AG20443 (cell line): ENCODE results near the gene GATD1.
A peak's percentile ranks its signal among the peaks of the same experiment; 100 is the strongest.

Source experiments
- DNase-seq: peaks from one replicate; pipeline ENCODE4 v3.0.0; 2012; ENCODE audit warnings: low spot score, mixed read lengths

Gene GATD1, protein sequence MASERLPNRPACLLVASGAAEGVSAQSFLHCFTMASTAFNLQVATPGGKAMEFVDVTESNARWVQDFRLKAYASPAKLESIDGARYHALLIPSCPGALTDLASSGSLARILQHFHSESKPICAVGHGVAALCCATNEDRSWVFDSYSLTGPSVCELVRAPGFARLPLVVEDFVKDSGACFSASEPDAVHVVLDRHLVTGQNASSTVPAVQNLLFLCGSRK

DNA sequence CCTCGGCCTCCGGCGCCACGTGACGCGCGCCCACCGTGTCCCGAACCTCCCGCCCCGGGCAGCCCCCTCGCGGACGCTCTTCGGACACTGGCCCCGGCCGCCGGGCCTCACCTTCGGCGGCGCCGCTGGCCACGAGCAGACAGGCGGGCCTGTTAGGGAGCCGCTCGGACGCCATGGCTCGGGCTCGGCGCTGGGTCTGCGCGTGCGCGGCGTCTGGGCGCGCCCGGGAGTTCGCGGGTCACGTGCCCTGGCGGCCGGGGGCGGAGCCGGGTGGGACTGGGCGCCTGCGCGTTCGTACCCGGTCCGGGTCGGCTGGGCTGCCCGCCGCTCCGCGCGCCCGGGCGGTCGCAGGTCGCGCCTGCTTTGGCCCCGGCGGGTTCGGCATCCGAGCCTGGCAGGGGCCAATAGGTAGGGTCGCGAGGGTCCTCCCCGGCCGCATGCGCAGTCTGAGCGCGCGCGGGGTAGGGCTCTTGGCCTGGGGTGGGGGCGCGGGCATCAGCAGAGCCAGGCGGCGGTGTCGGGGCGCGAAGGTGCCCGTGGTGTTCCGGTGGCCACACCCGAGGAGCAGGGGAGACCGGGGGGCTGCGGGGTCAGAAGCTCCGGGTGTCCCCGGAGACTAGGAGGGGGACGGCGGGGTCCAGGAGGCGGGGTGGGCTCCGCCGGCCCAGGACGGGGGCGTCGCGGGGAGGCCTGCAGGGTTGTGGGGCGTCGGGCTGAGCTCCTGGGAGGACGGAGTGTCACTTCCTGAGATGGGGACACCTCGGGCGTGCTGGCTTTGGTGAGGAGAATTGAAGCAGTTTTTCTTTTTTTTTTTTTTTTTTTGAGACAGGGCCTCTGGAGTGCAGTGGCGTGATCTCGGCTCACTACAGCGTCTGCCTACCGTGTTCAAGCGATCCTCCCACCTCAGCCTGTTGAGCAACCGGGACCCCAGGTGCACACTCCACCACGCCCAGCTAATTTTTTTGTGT lies at the start of gene GATD1:
Gene GATD1 (minus strand): TSS at position 200 of the 968 bp plus-strand sequence. CDS start 25 bp downstream, at position 175.
- peak; percentile 100 for DNase-seq

DNA sequence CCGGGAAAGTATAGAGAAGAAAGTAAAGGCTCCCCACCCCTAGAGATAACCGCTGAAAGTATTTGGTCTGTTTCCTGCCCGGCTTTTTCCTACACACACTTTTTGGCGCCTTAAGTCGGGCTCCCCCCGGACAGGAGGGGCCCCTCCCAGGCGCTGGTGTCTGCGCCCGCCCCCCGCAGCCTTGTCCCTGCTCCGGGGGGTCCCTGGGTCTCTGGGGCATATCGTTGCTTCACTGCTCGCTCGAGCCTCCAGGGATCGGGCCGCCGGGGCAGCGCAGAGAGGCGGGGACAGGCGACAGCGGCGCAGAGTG lies 49.5 kb upstream of the GATD1 start:
- DNase-seq: no peak

DNA sequence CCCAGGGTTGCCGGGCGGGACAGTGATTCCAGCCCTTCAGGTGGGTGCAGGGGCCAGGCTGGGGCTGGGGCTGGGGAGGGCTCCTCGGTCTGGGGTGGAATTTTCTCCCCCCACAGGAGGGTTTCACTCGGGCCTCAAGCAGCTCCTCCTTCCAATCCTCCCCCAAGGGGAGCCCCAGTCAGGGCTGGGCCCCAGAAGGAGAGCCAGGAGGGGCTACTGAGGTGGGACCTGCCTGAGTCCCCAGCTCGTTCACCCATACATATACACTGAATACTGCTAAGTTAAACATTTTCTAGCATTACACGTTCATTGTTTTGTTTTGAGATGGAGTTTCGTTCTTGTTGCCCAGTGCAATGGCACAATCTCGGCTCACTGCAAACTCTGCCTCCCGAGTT lies 48.9 kb upstream of the GATD1 start:
- DNase-seq: no peak

DNA sequence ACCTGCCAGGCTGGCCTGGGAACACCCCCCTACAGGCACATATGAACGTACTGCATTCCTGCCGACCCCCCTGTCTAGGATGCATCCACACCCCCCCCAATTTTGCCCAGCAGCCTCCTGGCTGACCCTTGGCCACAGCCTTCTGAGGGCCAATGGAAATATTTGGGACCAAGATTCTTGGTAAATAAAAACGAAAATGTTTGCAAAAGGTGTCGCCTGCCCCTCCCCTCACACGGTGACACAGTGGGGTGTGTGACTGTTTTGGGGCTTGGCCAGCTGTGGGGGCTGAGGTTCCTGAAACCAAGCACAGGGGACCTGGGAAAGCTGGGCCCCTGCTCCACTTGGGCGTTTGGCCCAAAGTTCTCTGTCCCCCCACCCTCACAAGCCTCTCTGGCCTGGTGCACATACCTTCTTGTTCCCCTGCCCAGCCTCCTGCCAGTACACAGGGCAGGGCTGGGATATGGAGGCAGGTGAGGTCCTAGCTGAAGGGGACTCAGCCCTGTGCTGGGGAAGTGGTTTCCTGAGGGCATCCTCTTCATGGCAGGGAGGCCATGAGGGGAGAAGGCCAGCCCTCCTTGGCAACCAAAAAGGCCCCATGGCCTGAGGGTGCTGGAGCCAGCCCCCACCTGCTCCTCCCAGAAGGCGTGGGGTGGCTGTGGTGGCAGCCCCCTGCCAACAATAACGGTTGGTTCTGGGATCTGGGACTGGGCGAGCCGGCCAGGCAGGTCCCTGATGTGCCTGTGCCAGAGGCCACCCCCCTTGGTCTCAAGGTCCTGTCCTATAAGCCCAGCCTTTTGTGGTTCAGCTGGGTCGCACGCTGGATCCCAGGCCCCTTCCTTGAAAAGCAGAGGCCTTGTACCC lies 48.3 kb upstream of the GATD1 start:
- no peak for DNase-seq

DNA sequence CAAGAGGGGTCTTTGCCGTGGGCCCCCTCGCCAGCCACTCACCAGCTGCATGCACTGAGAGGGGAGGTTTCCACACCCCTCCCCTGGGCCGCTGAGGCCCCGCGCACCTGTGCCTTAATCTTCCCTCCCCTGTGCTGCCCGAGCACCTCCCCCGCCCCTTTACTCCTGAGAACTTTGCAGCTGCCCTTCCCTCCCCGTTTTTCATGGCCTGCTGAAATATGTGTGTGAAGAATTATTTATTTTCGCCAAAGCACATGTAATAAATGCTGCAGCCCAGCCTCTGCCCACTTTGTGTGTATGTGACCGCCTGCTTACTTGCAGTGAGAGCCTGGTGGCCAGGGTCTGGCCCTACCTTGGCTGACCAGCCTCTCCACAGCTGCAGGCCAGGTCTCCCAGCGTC lies 47.7 kb upstream of the GATD1 start:
- no peak for DNase-seq

DNA sequence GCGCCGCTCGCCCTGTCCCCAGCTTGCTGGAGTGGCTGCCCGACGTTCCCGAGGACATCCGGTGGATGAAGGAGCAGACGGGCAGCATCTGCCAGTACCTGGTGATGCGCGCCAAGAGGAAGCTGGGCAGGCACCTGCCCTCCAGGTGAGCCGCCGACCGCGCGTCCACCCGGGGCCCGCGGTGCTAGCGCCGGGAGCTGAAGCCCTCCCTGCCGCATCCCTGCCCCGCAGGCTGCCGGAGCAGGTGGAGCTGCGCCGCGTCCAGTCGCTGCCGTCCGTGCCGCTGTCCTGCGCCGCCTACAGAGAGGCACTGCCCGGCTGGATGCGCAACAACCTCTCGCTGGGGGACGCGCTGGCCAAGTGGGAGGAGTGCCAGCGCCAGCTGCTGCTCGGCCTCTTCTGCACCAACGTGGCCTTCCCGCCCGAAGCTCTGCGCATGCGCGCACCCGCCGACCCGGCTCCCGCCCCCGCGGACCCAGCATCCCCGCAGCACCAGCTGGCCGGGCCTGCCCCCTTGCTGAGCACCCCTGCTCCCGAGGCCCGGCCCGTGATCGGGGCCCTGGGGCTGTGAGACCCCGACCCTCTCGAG lies 47.1 kb upstream of the GATD1 start:
- DNase-seq: no peak

DNA sequence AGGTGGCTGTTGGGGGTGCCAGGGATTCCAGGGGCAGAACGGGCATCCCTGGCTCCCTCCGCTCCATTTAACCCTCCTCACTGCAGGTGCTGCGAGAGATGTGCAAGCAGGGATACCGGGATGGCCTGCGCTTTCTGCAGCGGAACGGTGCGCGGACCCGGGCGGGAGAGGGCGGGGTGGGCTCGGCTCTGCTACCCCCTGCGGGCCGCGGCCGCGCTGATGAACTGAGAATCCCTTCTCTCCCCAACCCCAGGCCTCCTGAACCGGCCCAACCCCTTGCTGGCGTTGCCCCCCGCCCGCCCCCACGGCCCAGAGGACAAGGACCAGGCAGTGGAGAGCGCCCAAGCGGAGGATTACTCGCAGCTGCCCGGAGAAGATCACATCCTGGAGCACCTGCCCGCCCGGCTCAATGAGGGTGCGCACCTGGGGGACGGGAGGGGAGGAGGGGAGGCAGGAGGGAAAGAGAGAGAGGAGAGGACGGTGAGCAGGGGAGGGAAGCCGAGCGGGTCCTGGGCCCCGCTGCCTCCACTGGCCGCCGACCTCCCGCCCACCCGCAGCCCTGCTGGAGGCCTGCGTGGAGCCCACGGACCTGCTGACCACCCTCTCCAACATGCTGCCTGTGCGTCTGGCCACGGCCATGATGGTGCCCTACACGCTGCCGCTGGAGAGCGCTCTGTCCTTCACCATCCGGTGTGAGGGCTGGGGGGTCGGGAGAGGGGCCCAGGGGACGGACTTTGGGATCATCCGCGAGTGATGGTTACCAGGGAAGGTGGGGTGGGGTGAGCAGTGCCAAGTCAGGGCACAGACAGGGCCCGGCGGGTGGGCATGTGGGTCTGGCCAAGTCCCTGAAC lies 46.4 kb upstream of the GATD1 start:
- no peak for DNase-seq

DNA sequence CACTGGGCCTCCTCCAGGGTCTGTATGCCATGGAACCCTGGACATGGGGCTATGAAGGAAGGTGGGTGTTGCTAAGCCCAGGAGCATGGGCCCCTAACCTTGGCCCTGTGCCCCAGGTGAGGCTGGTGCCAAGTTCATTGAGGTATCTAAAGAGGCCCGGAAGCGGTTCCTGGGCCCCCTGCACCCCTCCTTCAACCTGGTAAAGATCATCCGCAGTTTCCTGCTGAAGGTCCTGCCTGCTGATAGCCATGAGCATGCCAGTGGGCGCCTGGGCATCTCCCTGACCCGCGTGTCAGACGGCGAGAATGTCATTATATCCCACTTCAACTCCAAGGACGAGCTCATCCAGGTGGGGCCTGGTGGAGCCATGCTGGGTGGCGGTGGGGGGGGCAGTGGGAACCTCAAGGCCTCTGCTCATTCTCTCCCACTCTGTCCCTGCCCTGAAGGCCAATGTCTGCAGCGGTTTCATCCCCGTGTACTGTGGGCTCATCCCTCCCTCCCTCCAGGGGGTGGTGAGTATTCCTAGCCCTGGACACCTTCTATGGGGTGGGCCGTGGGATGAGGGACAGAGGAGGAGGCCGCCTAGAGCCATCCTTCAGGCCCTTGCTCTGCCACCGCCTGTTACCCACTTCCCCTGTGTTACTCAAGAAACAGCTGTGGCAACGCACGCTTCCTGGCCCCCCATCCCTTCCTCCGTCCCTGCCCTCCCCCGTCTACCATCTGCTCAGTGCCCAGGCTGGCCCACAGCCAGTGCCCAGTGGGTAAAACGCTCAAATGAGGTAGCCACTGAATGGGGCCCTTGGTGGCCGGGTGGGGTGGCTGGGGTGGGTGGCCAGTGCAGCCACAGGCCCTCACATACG lies 44.5 kb upstream of the GATD1 start:
- no peak for DNase-seq

DNA sequence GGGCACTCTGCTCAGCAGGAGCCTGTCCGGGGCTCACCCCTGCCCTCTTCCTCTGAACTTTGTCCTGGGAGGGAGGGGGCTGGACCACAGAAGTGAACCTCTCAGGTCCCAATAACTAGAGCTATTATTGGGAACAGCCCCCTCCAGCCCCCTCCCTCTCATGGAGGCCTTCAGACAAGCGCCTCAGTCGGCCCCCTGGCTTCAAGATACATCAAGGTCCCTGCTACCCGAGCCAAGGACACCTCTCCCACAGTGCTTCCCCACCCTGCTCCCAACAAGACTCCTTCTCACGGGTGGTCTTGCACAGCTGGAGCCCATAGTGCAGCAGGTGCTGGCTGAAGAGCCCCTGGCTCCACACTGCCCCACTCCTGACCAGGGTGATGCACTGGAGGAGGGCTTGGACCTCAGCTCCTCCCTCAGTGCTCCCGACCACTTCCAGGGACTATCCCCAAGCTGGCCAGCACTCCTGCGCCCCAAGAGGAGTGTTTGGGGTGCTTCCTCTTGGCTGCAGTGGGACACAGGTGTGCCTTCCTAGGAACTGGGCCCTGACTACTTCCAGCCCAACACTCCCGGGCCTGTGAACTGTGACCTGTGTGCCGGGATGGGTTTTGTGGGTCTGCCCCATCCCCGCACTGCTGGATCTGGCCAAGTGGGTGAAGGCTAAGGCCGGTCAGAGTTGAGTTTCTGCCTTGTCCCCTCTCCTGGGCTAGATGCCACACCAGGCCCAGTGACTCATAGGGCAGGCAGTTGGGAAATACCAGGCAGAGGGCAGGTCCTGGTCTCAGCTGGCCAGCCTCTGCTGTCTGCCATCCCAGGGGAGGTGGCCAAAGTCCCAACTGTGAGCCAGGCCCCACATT lies 43.6 kb upstream of the GATD1 start:
- DNase-seq: peak; percentile 89

DNA sequence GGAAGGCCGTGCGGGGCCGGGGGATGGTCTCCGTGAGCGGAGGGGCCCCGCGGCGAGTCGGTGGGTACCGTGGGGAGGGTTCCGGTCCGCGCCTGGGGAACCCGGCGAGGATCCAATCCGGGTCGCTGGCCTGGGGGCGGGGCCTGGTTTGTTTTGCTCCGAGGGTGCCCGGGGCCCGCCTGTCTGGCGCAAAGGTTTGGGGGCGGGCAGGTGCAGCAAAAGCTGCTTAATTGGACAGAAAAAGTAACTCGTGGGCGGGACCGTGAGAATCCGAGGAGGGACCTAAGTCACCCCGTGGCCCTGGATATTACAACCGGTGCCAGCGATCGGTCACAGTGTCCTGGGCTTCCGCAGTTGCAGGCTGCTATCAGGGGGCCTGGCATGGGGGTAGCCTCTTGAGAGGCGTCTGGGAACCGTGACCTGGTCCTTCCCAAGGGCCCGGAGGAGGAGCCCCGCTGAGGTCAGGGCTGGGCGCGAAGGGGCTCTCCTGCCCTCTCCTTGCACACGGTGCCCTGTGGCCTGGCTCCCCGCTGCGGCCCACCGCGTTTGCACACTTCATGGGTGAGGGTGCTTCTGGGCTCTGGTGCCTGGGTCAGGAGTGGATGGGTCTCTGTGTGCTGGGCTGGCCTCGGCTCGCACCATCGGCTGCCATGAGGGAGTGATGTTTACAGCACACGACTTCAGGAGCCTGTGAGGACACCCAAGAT lies 42.8 kb upstream of the GATD1 start:
- DNase-seq: peak; percentile 58

DNA sequence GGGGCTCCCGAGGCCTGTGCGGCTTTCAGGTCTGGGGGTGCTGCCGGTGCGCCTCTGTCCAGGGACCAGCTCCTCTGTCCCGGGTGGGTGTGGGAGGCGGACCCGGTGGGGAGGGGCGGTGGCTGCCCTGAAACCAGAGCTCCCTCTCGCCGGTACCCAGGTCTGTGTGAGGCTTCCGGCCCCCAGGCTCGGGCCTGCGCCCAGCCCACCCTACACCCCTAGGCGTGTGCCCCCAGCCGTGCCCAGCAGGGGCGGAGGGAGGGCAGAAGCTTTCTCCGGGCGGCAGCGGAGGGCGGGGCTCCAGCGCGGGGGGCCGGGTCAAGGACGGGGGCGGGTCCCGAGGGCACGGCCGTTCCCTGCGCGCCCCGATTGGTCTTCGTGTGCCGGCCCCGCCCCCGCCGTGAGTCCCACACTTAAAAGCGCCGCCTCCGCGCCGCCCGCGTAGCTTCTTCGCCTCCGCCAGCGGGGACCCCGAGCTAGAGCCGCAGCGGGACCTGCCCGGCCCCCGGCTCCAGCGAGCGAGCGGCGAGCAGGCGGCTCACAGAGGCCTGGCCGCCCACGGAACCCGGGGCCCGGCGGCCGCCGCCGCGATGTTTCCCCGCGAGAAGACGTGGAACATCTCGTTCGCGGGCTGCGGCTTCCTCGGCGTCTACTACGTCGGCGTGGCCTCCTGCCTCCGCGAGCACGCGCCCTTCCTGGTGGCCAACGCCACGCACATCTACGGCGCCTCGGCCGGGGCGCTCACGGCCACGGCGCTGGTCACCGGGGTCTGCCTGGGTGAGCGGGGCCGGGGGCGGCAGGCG lies 42.0 kb upstream of the GATD1 start:
- DNase-seq: peak; percentile 95

DNA sequence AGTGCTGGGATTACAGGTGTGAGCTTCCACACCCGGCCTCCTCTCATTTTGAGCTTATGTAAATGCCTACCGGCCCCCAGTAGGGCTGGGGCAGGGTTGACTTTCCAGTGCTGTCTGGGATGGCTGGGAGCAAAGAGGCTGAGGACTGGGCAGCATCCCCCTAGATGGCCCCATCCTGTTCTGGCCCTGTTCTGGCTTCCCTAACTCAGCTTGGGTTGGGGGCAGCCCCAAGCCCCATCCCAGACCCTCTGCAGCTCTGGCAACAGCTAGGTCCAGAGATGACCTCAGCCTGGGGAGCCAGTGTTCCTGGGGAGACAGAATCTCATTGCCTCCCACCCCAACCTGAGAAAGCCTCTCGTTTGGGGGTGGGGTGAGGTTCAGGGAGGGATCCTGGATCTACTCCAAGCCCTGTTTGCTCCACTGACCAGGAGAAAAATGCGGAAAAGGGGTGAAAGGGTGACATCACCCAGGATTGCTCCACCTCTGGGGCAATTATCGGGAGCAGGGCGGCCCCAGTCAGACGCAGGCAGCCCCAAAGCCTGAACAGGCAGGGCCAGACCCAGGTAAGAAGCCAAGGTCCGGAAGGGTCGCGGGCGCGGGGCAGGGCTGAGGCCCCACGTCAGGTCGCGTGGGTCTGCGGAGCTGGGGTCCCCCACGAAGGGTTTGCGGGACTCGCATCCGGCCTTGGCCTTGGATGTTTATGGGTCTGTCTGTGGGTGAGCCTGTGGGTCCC lies 41.3 kb upstream of the GATD1 start, which contains the start of gene PNPLA2:
Gene PNPLA2 (plus strand): TSS at position 519 of the 733 bp plus-strand sequence. CDS start 805 bp downstream, outside the sequence.
- DNase-seq: peak; percentile 84

DNA sequence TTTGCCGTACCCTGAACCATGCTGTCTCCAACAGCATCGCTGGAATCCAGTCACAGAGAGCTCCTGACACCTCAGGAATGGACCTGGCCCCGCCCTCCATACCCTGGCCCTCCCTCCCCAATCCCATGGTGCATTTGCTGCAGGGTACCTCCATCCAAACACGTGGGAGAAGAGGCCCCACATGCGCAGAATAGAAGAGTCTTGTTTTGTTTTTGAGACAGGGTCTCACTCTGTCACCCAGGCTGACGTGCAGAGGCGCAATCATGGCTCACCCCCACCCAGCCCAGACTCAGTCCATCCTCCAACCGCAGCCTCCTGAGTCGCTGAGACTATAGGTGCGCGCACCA lies 39.1 kb upstream of the GATD1 start:
- DNase-seq: no peak

DNA sequence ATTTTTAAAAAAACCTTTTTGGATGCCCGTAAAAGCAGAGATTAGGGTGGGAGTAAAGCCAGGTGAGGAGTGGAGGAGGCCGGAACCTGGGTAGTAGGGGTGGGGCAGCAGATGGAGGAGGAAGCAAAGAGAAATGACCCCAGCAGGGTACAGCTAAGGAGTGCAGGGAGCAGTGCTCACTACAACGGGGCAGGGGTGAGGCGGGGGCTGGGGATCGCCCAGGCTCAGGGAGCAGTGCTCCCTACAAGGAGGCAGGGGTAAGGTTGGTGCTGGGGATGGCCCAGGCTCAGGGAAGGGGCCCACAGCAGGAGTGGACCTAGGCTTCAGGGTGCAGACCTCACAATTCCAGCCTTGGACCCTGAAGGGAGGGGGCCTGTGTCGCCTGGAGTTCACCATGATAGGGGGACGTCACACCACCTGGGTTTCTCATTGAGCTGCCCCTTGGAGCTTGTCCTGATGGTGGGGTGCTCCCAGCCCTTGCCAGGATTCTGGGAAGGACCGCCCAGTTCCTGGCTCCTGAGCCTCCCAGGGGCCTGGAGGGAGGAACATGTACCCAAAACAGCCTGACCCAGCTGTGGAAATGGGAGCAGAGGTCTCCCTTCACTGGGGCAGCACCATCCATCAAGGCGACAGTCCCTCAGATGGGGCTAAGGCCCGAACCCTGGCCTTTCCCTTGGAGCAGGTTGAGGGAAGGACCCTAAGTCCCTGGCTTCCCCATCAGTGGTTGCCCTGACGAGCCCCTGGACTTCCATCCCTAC lies 38.6 kb upstream of the GATD1 start:
- DNase-seq: no peak

DNA sequence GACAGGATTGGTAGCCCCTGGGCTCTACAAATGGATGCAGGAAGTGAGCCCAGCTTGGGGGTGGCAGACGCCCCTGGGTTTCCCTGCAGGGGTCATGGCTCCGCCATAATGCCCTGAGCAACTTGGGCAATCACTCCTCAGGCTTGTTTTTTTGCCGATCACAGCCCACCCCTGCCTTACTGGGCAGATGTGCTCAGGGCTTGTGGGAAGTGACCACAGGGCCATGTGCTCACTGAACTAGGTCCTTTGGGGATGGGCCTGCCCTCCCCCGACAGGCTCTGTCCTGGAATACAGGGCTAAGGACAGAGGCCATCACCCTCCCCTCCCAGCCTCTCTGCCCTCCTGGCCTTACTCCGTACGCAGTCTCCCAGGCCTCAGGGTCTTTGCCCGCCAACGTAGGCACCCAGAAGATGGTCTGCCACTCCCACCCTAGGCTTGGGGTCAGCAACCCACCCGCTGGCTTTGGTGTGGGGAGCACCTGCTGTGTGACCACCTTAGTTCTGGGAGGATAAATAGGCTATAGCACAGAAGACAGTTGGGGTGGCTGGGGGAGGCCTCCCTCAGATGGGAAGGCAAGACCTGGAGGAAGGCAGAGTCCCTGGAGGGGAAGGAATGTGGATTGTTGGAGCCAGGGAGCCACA lies 36.3 kb upstream of the GATD1 start:
- DNase-seq: no peak

DNA sequence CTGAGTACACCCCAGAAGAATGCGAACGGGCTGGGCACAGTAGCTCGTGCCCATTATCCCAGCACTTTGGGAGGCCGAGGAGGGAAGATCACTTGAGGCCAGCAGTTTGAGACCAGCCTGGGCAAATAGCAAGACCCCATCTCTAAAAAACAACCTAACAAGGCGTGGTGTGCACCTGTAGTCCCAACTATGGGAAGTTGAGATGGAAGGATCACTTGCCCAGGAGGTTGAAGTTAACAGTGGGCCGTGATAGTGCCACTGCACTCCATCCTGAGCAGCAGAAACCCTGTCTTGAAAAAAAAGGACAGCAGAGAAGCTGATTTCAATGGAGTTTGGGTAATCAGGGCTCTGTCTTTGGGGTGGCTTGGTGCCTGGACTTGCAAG lies 35.8 kb upstream of the GATD1 start:
- DNase-seq: no peak
